Hepatocyte (in vitro differentiated cells): ENCODE data around the gene DPPA2. TPM values are rescaled to one million over a fixed set of nuclear protein-coding genes. Genes with fewer than 3 reads are reported as not detected.

Experiments
- DNase-seq: peaks from one replicate; pipeline ENCODE4 v3.0.0-alpha.2; 2016; ENCODE audit warnings: low spot score
- H2AFZ ChIP-seq: fragments of 200-600 bp; sonication (generic); 2 replicates; pipeline ENCODE4 v1.6.0; 2016; ENCODE audit warnings: antibody characterized with exemption, mild to moderate bottlenecking
- H3K27ac ChIP-seq: fragments of 200-600 bp; sonication (generic); 2 replicates; pipeline ENCODE4 v1.5.1; 2016; ENCODE audit warnings: mild to moderate bottlenecking
- H3K27me3 ChIP-seq: fragments of 200-600 bp; sonication (generic); 2 replicates; pipeline ENCODE4 v1.6.1; 2016
- H3K36me3 ChIP-seq: fragments of 200-600 bp; sonication (generic); replicated peaks from 2 replicates; pipeline ENCODE4 v1.5.1; 2016; ENCODE audit warnings: low read depth; ENCODE audit not compliant: insufficient read depth
- H3K4me1 ChIP-seq: fragments of 200-600 bp; sonication (generic); 2 replicates; pipeline ENCODE4 v1.5.1; 2016; ENCODE audit warnings: mild to moderate bottlenecking, moderate library complexity; ENCODE audit not compliant: insufficient read depth
- H3K4me2 ChIP-seq: fragments of 200-600 bp; sonication (generic); 2 replicates; pipeline ENCODE4 v1.6.0; 2016
- H3K4me3 ChIP-seq: fragments of 200-600 bp; sonication (generic); 2 replicates; pipeline ENCODE4 v1.5.1; 2016; ENCODE audit warnings: mild to moderate bottlenecking
- H3K79me2 ChIP-seq: fragments of 200-600 bp; sonication (generic); 2 replicates; pipeline ENCODE4 v1.6.0; 2017; ENCODE audit warnings: mild to moderate bottlenecking
- H3K9me2 ChIP-seq: fragments of 200-600 bp; sonication (generic); replicated peaks from 2 replicates; pipeline ENCODE4 v1.6.0; 2017; ENCODE audit warnings: mild to moderate bottlenecking; ENCODE audit not compliant: insufficient read depth
- H3K9me3 ChIP-seq: fragments of 200-600 bp; sonication (generic); 2 replicates; pipeline ENCODE4 v1.5.1; 2016; ENCODE audit warnings: low read depth, mild to moderate bottlenecking
- H4K20me1 ChIP-seq: fragments of 200-600 bp; sonication (generic); 2 replicates; pipeline ENCODE4 v1.6.0; 2016; ENCODE audit warnings: mild to moderate bottlenecking; ENCODE audit not compliant: insufficient read depth, poor library complexity, severe bottlenecking
- CTCF ChIP-seq: fragments of 200-600 bp; sonication (generic); IDR thresholded peaks from 2 replicates; pipeline ENCODE4 v1.5.1; 2016; ENCODE audit warnings: antibody characterized with exemption, mild to moderate bottlenecking; ENCODE audit not compliant: poor library complexity
- EZH2 ChIP-seq: fragments of 200-600 bp; sonication (generic); IDR thresholded peaks from 2 replicates; pipeline ENCODE4 v1.6.1; 2016; ENCODE audit warnings: antibody characterized with exemption, mild to moderate bottlenecking, borderline replicate concordance
- EZH2phosphoT487 ChIP-seq: fragments of 200-600 bp; sonication (generic); IDR thresholded peaks from one replicate; pipeline ENCODE4 v1.6.1; 2018; ENCODE audit warnings: antibody characterized with exemption, mild to moderate bottlenecking, low read depth, moderate library complexity; ENCODE audit not compliant: unreplicated experiment, severe bottlenecking
- WGBS: methylation state at CpG from one replicate; pipeline ENCODE4 v1.1.6; 2016; ENCODE audit warnings: low lambda C conversion rate; ENCODE audit errors: missing lambda C conversion rate; 5-methylcytosine and 5-hydroxymethylcytosine counted together
- polyA plus RNA-seq: library from polyadenylated mRNA; unstranded; fragments of >200 nt; fragmentation: Nextera tagmentation; extraction: Ambion mirVana; gene quantifications from 2 replicates; pipeline ENCODE4 v1.2.1, GENCODE V29; 2016
- total RNA-seq: library from RNA; depleted of rRNA; stranded (reverse); fragments of >200 nt; gene quantifications from 2 replicates; pipeline ENCODE4 v1.2.3, GENCODE V29; 2014

The DPPA2 gene
- total and polyA plus RNA-seq, 2 experiments from 2014 or later: not detected

- Histone ChIP-seq H3K9me3 (no peaks in the 10 kb centered on the region), H3K4me3 (no peak overlapping the region), H3K4me1 (no peaks in the 10 kb centered on the region), H3K36me3 (no peaks in the 10 kb centered on the region), H3K27ac (no peak overlapping the region), H3K79me2 (peaks cover 2% of the 10 kb centered on the region), H3K9me2 (no peaks in the 10 kb centered on the region), H2AFZ (no peak overlapping the region), H3K4me2 (no peak overlapping the region), H4K20me1 (no peaks in the 10 kb centered on the region), H3K27me3 (no peaks in the 10 kb centered on the region)
- 90% methylated on average over 5 of the region's 5 CpGs for WGBS
- no peak for DNase-seq
- TF ChIP-seq CTCF: no peak
- TF ChIP-seq EZH2phosphoT487: no peak
- TF ChIP-seq EZH2: no peak
Measured at GRCh38 chr3:109331692-109332091, 15.4 kb upstream of the DPPA2 start.

GRCh38 chr3:109330405-109330804, 14.1 kb upstream of the DPPA2 start:
- Histone ChIP-seq H3K36me3 (no peaks in the 10 kb centered on the region), H3K4me1 (no peaks in the 10 kb centered on the region), H3K27me3 (no peaks in the 10 kb centered on the region), H2AFZ (no peak overlapping the region), H3K9me3 (no peaks in the 10 kb centered on the region), H3K27ac (no peak overlapping the region), H3K4me3 (no peak overlapping the region), H3K4me2 (no peak overlapping the region), H4K20me1 (no peaks in the 10 kb centered on the region), H3K9me2 (no peaks in the 10 kb centered on the region), H3K79me2 (no peaks in the 10 kb centered on the region)
- no peak for DNase-seq
- 90% methylated on average over 7 of the region's 7 CpGs for WGBS
- TF ChIP-seq CTCF (no peak), EZH2 (no peak), EZH2phosphoT487 (no peak)

GRCh38 chr3:109328202-109328601, 11.9 kb upstream of the DPPA2 start:
- TF ChIP-seq EZH2phosphoT487 (no peak), CTCF (no peak), EZH2 (no peak)
- Histone ChIP-seq H3K4me2 (no peak overlapping the region), H3K36me3 (no peaks in the 10 kb centered on the region), H3K27me3 (no peaks in the 10 kb centered on the region), H3K9me2 (no peaks in the 10 kb centered on the region), H3K9me3 (no peaks in the 10 kb centered on the region), H3K4me1 (no peaks in the 10 kb centered on the region), H4K20me1 (no peaks in the 10 kb centered on the region), H3K27ac (no peak overlapping the region), H2AFZ (no peak overlapping the region), H3K4me3 (no peak overlapping the region), H3K79me2 (no peaks in the 10 kb centered on the region)
- 95% methylated on average over 3 of the region's 3 CpGs for WGBS
- no peak for DNase-seq

GRCh38 chr3:109325657-109326056, 9.3 kb upstream of the DPPA2 start:
- Histone ChIP-seq H4K20me1 (no peaks in the 10 kb centered on the region), H3K27me3 (no peaks in the 10 kb centered on the region), H3K27ac (no peak overlapping the region), H2AFZ (no peak overlapping the region), H3K9me2 (no peaks in the 10 kb centered on the region), H3K4me2 (no peak overlapping the region), H3K79me2 (no peaks in the 10 kb centered on the region), H3K4me3 (no peak overlapping the region), H3K4me1 (no peaks in the 10 kb centered on the region), H3K36me3 (no peaks in the 10 kb centered on the region), H3K9me3 (no peaks in the 10 kb centered on the region)
- DNase-seq: no peak
- no peak for TF ChIP-seq EZH2phosphoT487
- no peak for TF ChIP-seq EZH2
- TF ChIP-seq CTCF: no peak
- 79% methylated on average over 3 of the region's 3 CpGs for WGBS
